Fibroblast of villous mesenchyme (primary cell): ENCODE measurements around the gene RBM14. TPM values are rescaled to one million over a fixed set of nuclear protein-coding genes. Genes with fewer than 3 reads are reported as not detected.

Experiments used
- DNase-seq: peaks from one replicate; pipeline ENCODE4 v3.0.0-alpha.2; 2010; ENCODE audit warnings: low read depth
- H3K4me3 ChIP-seq: 2 replicates; pipeline ENCODE4 v1.5.1; 2011; ENCODE audit warnings: low read depth, mild to moderate bottlenecking, low read length
- total RNA-seq: library from RNA; depleted of rRNA; stranded (reverse); fragments of >200 nt; gene quantifications from 2 replicates; pipeline ENCODE4 v1.2.3, GENCODE V29; 2012
- TF ChIP-seq, protein P1 (sequence below): IDR thresholded peaks from 2 replicates; pipeline ENCODE4 v1.5.1; 2012; ENCODE audit warnings: low read depth, mild to moderate bottlenecking, low read length; ENCODE audit not compliant: insufficient read depth

The RBM14 gene
- total RNA-seq, 1 donor = 32.8 TPM

DNA sequence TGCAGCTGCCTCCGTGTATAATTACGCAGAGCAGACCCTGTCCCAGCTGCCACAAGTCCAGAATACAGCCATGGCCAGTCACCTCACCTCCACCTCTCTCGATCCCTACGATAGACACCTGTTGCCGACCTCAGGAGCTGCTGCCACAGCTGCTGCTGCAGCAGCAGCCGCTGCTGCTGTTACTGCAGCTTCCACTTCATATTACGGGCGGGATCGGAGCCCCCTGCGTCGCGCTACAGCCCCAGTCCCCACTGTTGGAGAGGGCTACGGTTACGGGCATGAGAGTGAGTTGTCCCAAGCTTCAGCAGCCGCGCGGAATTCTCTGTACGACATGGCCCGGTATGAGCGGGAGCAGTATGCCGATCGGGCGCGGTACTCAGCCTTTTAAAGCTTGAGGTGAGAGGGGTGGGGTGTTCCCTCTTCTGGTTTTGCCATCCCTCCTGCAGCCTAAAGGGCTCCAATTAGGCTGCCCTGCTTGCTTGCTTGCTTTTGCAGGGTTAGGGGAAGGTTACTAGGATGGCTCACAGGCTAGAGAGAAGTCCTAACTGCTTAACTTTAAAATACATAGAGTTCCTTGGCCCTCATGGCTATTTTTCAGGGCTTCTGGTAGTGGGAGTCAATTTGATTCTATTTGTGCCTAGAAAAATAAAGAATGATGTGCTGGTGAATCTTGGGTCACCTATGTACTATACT, 27.5 kb downstream of the RBM14 start:
- no peak overlapping the region for H3K4me3 ChIP-seq
- DNase-seq = no peak
- TF ChIP-seq, protein P1, sequence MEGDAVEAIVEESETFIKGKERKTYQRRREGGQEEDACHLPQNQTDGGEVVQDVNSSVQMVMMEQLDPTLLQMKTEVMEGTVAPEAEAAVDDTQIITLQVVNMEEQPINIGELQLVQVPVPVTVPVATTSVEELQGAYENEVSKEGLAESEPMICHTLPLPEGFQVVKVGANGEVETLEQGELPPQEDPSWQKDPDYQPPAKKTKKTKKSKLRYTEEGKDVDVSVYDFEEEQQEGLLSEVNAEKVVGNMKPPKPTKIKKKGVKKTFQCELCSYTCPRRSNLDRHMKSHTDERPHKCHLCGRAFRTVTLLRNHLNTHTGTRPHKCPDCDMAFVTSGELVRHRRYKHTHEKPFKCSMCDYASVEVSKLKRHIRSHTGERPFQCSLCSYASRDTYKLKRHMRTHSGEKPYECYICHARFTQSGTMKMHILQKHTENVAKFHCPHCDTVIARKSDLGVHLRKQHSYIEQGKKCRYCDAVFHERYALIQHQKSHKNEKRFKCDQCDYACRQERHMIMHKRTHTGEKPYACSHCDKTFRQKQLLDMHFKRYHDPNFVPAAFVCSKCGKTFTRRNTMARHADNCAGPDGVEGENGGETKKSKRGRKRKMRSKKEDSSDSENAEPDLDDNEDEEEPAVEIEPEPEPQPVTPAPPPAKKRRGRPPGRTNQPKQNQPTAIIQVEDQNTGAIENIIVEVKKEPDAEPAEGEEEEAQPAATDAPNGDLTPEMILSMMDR = no peak

DNA sequence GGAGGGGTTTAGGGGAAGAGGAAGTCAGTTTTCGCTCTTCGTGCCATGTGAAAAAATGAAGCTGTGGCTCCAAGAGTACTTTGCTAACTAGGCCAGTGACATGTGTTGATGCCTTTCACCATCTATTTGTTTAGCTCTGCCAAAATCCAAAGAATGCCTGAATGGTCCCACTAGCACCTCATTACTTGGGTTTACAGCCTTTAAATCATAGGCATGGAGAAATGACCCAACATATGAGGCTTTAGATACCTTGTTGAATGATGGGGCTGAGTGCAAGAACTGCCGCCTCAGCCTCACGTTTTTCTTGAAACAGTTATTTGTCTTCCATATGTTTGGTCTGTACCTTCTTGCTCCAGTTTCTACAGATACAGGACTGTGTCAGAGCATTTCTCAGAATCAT, 30.4 kb downstream of the RBM14 start:
- H3K4me3 ChIP-seq = no peak overlapping the region
- DNase-seq = no peak
- TF ChIP-seq, protein P1 = no peak

DNA sequence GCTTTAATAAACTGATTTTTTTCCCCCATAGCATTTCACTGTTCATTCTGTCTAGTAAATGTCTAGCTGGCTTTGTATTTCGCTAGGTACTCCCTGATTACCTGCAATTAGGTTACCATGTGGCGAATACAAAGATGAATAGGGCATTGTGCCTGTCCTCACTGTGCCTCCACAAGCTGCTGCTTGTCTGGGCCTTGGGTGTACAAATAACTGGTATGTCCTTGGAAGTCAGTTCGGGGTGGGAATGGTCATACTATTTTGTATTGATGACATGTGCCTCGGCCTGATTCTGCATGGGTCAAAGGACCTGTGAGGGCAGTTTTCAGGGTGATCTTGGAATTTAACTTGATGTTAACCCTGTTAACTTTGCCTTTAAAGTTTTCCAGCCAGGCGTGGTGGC, 33.5 kb downstream of the RBM14 start:
- DNase-seq = no peak
- no peak overlapping the region for H3K4me3 ChIP-seq
- TF ChIP-seq, protein P1 = no peak

- TF ChIP-seq, protein P1 = no peak
- no peak for DNase-seq
- H3K4me3 ChIP-seq = no peak overlapping the region
These were observed 34.6 kb downstream of the RBM14 start for GRCh38 chr11:66651016-66651415.

DNA sequence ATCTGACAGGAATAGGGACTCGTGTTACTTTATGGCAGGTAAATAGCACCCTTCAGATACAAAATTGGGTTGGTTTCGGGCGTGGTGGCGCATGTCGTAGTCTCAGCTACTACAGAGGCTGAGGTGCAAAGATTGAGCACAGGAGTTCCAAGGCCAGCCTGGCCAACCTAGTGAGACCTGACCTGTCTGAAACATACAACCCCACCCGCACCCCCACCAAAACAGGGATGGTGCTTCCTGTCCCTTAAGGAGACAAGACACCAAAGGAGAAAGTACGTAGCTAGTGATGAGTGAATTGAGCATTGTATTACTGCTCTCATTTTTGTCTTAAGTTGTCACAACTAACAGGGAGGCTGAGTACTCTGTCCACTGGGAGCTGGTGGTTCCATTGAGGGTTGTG, 36.2 kb downstream of the RBM14 start:
- no peak for DNase-seq
- no peak overlapping the region for H3K4me3 ChIP-seq
- TF ChIP-seq, protein P1 = no peak

- TF ChIP-seq, protein P1 = no peak
- DNase-seq = no peak
- H3K4me3 ChIP-seq = no peak overlapping the region
These were observed 36.7 kb downstream of the RBM14 start for GRCh38 chr11:66653123-66653522.

GRCh38 chr11:66659763-66660162, 43.3 kb downstream of the RBM14 start:
- no peak overlapping the region for H3K4me3 ChIP-seq
- no peak for DNase-seq
- TF ChIP-seq, protein P1 = no peak
